Activated CD4-positive, CD25-positive, alpha-beta regulatory T cell (primary cell): ENCODE results near the gene DNLZ.
"Not testable (repeated sequence)": the region's sequence is repeated elsewhere in the genome, so short reads cannot be mapped to it uniquely, and the experiment has no call there.

Source experiments
- DNase-seq, 4 experiments: peaks; one replicate each; lab custom pipeline; 2025; lab: John Stamatoyannopoulos, UW

Gene DNLZ

DNA sequence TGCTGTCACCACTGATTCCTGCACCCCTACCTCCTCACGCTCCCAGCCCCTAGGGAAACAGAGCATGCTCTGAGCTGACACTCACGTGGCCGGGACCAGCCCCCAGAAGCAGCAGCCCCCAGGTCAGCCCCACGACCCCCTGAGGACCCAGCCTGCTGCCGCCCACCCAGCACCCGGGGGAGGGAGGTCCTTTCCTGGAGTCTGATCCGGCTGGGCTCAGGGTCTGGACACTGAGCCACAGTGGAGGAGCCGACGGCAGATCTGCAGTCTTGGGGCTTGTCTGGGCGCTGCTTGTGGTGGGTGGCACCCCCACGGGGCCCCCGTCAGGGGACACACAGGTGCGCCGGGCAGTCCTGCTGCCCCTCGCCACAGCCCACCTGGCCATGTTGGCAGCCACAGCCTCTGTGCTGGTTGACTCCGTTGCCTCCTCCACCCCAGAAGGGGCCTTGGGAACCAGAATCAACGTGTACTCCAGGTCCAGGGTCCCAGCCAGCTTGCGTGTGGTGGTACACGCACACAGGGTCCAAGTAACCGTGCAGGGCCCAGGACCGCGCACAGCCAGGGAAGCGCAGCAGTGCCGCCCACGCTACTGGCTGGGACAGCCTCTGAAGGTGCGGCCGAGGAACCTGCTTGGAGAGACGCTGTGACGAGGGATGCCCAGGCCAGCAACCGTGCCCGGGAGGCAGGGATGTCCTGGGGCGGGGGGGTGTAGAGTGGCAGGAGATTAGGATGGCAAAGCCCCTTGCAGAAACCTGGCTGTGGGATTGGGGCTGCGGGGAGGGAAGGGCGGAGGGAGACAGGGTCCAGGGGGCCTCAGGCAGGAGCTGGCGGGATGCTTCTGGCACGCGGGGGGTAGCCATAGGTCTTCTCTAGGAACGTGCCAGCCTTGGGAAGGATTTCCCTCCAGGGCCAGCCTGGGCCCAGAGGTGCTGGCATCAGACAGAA lies 3.5 kb downstream of the DNLZ start:
- no peak for DNase-seq

DNA sequence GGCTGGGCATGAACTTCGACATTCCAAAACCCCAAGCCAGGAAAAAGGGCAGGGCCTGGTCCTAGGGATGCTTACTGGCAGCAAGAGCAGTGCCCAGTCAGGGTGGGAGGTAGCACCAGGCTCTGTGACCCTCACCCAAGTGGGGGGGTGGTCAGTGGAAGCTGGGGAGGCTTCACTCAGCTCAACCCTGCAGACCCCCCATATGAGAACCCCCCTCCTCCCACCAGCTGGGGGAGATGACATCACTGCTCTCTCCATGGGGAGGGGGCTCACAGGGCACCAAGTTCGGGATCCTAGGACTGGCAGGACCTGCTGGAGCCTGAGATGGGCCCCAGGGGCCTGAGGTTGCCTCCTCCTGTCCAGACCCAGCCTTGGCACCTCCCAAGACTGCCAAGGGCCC lies 4.7 kb downstream of the DNLZ start:
- DNase-seq = no peak

DNA sequence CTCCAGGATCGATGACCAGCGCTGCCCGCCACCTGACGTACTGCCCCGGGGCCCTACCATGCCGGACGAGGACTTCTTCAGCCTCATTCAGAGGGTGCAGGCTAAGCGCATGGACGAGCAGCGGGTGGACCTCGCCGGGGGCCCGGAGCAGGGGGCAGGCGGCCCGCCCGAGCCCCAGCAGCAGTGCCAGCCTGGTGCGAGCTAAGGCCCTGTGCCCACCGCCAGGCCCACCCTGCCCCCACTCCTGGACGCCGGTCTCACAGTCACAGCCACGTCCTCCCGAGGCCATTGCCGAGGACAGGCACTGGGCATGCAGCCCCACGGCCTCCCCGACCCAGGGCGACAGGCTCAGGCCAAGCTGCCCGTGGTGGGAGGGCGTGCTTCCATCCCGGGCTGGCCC lies 5.5 kb downstream of the DNLZ start:
- DNase-seq = no peak

DNA sequence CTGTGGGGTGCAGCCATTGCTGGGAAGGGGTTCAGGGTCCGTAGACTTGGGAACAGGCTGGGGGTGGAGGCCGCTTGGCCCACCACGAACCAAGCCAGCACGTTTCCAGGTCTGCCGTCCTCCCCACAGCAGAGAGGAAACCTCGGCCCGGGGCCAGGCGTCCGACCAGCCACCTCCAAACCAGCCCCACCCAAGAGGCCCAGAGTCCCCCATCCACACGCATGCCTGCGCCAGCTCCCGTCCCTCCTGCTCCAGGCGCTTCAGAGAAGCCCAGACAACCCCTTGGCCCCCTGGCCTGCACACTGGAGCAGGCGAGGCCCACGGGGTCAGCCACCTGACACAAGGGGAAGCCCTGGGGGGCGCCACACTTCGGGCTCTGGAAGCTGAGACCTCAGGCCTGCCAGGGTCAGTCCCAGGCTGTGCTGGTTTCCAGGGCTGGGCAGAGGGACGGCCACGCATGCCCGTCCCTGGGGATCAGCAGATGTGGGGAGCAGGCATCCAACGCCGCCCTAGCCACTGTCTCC lies 6.3 kb downstream of the DNLZ start:
- no peak for DNase-seq

DNA sequence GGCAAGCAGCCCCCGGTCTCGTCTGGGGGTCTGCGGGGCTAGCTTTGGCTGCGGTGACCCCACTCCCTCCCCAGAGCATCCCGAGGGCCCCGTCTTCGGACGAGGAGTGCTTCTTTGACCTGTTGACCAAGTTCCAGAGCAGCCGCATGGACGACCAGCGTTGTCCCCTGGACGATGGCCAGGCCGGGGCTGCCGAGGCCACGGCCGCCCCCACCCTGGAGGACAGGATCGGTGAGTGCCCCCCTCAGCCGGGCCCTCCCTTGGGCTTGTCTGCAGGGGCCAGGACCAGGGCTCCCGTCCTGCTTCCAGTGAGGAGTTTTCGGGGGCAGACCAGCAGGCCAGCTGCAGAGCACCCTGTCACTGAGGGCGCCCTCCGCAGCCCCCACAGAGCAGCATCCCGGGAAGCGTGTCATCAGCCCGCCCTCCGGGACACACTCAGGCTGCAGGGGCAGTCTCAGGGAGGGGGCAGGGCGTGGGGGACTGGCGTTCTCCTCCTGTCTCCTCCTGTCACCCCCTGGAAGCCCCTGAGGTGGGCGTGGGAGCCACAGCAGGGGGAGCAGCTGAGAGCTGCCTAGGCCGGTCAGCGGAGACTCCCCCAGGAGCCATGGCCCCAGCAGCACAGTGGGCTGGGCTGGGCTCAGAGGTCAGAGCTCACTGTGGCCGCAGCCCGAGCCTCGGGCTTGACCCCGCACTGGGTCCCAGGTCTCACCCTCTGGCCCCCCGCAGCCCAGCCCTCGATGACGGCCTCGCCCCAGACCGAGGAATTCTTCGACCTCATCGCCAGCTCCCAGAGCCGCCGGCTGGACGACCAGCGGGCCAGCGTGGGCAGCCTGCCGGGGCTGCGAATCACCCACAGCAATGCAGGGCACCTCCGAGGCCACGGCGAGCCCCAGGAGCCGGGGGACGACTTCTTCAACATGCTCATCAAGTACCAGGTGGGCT lies 7.7 kb downstream of the DNLZ start:
- no peak for DNase-seq

DNA sequence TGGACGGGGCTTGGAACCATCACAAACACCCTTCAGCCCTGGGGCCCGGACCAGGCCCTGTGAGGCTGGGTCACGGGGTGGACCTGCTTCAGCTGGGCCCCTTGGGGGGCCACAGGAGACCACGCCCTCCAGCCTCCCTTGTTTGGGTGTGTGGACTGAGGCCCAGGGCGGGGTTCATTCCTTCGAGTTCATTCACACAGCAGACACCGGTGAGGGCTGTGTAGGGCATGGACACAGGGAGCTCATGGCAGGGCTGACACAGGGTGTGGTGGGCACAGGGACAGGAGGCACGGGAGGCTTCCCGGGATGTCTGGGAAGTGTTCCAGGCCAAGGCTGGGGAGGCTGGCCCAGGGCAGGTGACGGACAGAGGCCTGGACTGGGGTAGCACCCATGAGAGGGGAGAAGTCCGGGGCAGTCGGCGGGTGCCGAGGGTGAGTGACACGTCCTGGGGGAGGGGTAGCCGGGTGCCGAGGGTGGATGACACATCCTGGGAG lies 8.9 kb downstream of the DNLZ start:
- no peak for DNase-seq

DNA sequence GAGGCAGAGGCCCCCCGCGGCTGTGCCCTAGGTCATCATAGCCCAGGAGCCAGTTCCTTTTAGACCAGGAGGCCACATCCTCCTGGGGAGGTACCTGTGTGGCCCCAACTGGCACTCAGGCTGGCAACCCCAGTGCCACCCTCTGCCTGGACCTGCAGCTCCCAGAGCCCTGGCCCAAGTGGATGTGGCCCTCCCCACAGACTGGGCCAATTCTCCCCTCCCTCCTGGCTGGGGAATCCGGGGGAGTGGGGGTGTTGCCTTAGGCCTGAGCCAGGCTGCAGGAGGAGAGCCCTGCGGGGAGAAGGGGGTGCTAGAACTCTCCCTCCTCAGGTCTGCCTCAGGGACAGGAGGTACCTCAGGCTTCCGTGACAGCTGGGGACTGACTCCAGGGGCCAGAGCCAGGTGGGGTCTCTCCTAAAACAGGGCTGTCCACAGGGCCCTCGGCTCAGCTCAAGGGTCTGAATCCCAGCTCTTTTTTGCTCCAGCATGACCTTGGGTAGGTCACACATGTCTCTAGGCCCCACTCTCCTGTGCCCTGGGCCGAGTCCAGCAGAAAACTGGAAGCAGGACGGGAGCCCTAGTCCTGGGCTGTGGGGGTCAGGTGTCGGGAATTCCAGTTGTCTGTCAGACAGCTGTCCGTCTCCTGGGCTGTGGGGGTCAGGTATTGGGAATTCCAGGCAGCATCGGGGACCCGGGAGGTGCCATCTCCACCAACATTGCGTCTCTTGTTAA lies 9.6 kb downstream of the DNLZ start:
- DNase-seq = no peak

DNA sequence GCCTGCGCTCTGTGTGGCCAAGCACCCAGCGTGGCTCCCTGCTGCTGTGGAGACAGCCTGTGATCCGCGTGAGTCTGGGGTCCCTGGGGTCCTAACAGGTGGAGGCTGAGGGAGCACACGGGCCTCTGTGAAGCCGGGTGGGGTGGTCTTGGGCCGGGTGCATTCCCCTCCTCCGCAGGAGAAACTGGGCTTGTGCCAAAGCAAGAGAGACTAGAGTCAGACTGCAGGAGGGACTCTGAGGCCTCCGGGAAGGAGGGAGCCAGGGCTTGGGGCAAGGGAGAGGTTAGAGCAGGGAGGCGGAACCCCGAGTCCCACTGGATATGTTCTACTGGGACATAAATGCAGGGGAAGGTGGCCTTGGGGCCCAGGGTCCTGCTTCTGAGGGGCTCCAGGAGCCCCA lies 10.5 kb downstream of the DNLZ start:
- DNase-seq = no peak

DNA sequence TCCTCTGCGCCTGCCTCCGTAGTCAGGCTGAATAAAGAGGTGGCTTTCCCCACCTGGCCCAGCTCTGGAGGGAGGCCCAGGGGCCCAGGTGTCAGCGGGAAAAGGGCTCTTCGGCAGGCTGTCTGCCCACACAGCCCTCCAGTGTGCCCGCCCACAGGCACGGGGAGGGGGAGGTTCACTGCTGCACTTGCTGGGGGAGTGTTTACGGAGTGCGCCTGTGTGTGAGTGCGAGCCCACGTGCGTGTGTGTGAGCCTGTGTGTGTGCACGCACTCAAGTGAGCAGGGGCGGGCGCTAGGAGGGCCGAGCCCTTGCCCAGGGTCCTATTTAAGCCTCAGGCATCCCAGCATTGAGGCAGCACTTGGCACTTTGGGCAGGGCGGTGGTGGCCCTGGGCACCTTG lies 10.9 kb downstream of the DNLZ start:
- DNase-seq = no peak

DNA sequence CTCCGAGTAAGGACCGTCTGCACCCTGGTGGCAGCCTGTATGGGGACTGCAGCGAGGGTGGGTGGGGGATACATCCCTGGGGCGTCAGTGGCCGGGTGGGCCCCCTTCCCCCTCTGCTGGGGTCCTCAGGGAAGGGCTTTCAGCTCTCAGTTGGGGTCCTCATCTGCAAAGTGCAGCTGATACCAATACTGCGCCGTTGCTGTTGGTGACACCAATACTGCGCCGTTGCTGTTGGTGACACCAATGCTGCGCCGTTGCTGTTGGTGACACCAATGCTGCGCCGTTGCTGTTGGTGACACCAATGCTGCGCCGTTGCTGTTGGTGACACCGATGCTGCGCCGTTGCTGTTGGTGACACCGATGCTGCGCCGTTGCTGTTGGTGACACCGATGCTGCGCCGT lies 11.7 kb downstream of the DNLZ start:
- not testable (repeated sequence) for DNase-seq

DNA sequence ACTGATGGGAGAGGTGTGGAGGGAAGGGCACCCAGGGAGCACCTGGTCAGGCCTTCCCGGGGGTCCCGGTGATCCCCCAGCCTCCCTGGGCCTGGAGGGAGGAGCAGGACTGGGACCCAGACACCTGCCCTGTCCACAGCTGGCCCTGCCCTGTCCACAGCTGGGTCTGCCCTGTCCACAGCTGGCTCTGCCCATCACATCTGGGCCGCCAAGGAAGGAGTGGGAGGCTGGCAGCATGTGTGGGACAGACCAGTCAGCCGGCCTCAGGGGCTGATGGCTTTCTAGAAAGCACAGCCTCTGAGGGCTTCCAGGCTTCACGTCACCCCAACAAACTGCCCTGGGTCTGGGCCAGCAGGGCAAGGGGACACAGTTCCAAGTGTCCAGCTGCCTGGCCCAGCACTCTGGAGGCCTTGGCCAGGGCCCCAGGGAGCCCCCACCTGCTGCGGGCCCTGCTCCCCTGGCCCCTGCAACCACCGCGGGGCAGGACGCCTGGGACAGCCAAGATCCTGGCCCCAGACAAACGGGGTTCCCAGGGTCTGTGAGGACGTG lies 12.2 kb downstream of the DNLZ start:
- no peak for DNase-seq

DNA sequence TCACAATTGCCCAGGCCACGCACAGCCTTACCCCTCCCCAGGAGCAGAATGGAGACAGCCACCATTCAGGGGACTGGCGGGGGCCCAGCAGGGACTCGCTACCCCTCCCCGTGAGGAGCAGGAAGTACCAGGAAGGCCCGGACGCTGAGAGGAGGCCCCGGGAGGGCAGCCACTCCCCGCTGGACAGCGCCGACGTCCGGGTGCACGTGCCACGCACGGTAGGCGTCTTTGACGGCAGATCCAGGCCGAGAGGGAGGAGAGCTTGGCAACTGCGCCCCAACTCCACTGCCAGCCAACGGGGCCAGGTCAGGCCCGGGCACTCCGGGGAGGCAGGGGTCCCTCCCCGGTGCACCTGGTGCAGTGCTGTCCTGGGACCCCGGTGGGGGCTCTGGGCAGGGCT lies 14.0 kb downstream of the DNLZ start:
- DNase-seq = no peak

DNA sequence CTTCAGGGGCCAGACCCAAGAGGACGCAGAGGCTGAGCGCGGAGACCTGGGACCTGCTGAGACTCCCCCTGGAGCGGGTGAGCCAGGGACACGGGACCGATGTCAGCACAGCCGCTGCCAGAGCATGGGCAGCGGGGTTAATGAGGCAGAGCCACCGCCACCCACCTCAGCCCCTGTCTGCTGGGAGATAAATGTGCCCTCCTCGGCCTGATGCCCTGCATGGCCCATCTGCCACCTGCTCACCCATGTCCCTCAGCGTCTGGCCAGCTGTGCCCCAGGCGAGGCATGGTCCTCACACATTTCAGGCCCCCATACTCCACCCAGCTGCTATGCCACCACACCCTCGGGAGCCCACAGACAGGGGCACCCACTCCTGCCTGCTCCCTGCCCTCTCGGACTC lies 14.9 kb downstream of the DNLZ start:
- DNase-seq = no peak

DNA sequence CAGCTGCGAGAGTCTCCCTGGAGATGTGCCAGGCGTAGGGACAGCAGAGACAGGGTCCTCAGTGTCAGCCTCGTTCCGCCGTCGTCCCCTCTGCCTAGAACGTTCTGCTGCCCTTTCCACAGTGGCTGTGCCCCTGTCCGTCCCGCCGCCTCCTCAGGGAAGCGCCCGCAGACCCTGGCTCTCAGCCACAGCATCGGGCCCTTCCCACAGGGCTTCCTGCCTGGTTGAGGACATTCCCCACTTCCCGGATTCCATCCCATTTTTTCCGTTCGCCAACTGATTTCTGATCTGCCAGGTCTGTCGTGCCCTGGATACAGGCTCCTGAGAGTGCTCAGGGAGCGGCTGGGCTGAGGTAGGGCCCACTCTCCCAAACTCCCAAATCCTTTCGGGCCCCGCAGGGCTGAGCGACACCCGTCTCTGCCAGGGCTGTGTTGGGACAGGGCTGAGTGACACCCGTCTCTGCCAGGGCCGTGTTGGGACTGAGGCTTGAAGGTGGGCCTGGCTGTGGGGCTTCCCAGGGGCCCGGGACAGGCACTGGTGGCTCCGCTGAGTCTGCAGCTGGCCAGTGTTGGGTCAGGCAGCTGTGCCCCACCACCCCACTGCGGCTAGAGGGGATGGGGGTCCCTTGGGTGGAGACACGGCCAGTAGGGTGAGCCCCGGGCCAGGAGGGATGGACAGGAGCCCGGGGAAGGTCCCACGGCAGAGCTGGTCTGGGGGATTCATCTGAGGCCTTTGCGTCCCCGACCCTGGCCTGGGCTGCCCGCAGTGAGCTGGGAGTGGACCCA lies 15.9 kb downstream of the DNLZ start:
- no peak for DNase-seq

DNA sequence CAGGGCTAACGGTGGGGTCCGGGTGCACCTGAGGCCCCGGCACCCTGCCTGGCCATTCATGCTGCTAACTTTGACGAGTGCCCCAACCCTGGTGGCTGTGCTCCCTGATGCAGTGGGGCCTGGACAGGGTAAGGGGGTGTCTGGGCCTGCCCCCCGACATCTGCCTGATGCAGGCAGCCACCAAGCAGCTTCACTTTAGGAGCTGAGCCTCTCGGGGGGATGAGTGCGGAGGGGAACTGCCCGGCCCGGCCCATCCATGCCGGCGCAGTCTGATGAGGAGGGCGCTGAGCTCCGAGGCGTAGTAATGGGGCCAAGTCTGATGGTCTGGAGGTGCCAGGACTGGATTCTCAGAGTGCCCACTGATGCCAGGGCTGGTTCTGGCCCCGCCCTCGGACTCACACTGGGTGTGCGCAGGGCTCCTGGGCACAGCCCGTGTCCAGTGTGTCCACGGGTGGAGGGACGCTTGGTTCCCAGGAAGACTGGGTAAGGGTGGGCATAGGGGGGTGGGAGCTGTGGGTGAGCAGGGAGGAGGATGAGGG lies 16.5 kb downstream of the DNLZ start:
- DNase-seq = no peak

DNA sequence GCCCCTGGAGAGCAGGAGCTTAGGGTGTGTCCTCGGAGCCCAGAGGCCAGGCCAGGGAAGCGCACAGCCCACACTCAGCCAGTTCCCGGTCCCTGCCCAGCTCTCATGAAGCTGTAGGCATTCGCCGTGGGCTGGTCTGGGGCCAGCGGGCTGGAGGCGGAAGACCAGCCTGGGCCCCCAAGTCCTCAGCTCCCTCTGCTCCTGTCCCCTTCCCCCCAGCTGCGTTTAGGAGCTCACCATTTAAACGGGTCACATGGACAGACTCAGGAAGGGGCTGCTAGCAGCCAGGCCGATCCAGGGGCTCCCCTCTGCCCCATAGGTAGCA lies 17.4 kb downstream of the DNLZ start:
- no peak for DNase-seq

DNA sequence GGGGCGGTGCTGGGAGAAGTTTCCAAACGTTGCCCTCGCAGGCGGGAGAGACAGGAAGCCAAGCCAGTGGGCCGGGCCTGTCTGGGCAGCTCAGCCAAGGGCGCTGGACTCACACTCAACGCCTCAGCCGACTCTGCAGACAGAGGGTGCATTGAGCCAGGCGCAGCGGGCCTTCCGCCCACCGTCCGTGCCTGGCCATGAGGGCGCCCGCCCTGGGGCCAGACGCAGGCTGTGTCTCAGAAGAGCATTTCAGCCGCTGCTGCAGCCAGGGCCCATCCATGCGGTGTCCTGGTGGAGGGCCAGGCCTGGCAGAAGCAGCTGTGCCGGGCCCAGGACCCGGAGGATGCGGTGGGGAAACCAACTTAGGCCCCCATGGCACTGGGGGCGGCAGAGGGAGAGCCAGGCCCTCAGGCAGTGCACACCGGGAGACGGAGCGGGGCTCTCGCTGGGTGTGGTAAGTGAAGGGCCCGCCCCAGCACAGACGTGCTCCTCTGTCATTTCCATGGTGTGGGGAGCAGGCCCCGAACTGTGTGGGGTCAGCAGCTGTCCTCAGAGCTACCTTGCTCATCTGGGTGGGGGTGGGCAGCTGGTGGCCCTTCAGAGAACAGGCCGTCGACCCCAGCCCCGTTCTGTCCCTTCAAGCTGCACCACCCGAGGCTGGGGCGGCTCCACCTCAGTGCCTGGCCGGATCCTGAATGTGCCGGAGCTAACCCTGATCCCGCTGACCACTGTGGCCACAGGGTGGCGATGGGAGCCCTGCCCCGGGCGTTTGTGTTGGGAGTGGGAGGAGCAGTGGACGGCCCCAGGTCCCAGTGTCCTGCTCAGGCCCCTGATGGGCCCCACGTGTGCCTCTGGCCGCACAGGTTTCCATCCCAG lies 18.0 kb downstream of the DNLZ start:
- no peak for DNase-seq

DNA sequence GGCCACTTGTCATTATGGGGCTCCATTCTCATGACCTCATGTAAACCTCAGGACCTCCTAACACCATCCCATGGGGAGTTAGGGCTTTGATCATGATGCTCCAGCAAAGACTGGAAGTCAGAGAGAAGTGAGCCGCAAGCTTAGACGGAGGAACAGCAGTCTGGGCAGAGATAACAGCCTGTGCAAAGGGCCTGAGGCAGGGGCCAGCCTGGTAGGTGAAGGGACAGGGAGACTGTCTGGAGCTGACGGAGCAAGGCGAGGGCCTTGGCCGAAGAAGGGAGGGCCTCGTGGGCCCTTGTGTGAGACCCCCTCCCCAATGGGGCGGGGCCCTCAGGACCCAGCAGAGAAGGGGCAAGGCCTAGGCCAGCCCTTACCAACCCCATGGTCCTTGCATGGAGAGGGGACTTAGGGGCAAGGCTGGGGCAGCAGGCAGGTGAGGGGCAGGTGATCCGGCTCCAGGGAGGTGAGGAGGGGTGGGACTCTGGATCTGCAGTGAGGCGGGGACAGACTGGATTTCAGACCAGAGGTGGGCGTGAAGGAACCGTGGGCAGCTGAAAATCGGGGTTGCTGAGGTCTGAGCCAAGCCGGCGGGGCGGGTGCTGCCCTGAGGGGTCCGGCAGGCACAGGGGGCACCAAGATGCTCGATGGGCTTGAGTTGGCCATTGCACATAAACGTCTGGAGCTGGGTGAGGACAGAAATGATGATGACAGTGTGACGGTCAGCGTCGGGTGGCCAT lies 18.8 kb downstream of the DNLZ start:
- DNase-seq = no peak

DNA sequence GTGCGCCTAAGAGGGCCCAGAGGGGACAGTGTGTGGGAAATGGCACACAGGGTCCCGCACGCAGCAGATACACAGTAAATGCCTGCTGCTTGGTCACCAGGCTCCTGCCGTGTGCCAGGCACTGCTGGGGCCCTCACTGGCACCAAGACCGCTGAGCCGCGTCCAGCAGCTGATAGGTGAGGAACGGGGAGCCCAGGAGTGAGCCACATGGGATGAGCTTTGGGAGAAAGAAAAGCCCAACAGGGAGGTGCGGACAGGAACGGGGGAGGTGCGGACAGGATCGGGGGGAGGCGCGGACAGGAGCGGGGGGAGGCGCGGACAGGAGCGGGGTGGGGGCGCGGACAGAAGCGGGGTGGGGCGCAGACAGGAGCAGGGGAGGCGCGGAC lies 19.7 kb downstream of the DNLZ start:
- no peak for DNase-seq
